ENCODE data around the gene EMC9.

GRCh38 chr14:24162093-24162492, 20.7 kb upstream of the EMC9 start:
- TF ChIP-seq TAF1 (IDR thresholded peaks at IDR 0.05; ENCODE audit: borderline replicate concordance, low read depth, low read length) (no peak), POLR2A (IDR thresholded peaks at IDR 0.05; ENCODE audit: low read depth, low read length) (no peak)

Measured in GM12892 (cell line).